Measurements from ENCODE around the gene ITIH2. TPM values are rescaled to one million over a fixed set of nuclear protein-coding genes. Genes with fewer than 3 reads are reported as not detected.
"Not testable (repeated sequence)": the region's sequence is repeated elsewhere in the genome, so short reads cannot be mapped to it uniquely, and the experiment has no call there.

Gene ITIH2
- total RNA-seq, 1 experiment from 2014 or later: 13.3 TPM

- Mint-ChIP-seq H3K4me1 (ENCODE audit: low read depth, unreplicated experiment) (peaks cover 16% of the 10 kb centered on the region), H3K27ac (ENCODE audit: unreplicated experiment) (peak overlapping the region; percentile 75), H3K4me3 (ENCODE audit: unreplicated experiment) (peak overlapping the region; percentile 66), H3K36me3 (ENCODE audit: insufficient read depth, unreplicated experiment) (no peaks in the 10 kb centered on the region), H3K9me3 (ENCODE audit: unreplicated experiment) (peaks cover 12% of the 10 kb centered on the region), H3K27me3 (ENCODE audit: insufficient read depth, unreplicated experiment) (no peaks in the 10 kb centered on the region)
- no peaks in the 10 kb centered on the region for H3K27me3 ChIP-seq (replicated peaks; ENCODE audit: control insufficient read depth, insufficient read depth, low read length)
- peaks cover 13% of the 10 kb centered on the region for H3K9me3 ChIP-seq
- ChIA-PET POLR2A (interaction anchor here (1.0 to 1.5 kb wide), 2 partner anchors 27 to 161 kb away, joined by 3 to 6 read pairs; no protein-coding TSS in a partner anchor), CTCF (interaction anchor here (0.6 to 5.1 kb wide), 34 partner anchors 10 to 340 kb away, joined by 3 to 206 read pairs (median 5); partner anchors contain the start of genes ATP5F1C, ITIH2, KIN and TAF3)
- DNase-seq: peak; percentile 78 to 84
- H3K4me3 ChIP-seq (ENCODE audit: low read depth, low read length): no peak overlapping the region
- TF ChIP-seq CTCF (IDR thresholded peaks at IDR 0.05; ENCODE audit: insufficient read depth in 1 of 2, low read depth in 1 of 2, low read length in 1 of 2, severe bottlenecking in 1 of 2, unreplicated experiment in 1 of 2): no peak
- no peaks in the 10 kb centered on the region for H3K36me3 ChIP-seq (ENCODE audit: control insufficient read depth, insufficient read depth, low read length)
- no TSS peak for BruUV-seq (replicated peaks)
- intact Hi-C loops (cut with micrococcal nuclease; ENCODE audit: unreplicated experiment): loop anchor here (1.0 to 5.0 kb wide), 9 partner anchors 14 to 1616 kb away; partner anchors contain the start of gene TAF3
- H3K4me1 ChIP-seq: peaks cover 6% of the 10 kb centered on the region
Measured at GRCh38 chr10:7686351-7687171, 16.6 kb upstream of the ITIH2 start.

GRCh38 chr10:7687228-7687907 is 15.7 kb upstream of the ITIH2 start:
- peak; percentile 93 to 94 for DNase-seq
- no TSS peak for BruUV-seq (replicated peaks)
- no peaks in the 10 kb centered on the region for H3K36me3 Mint-ChIP-seq (ENCODE audit: insufficient read depth, unreplicated experiment)
- peaks cover 13% of the 10 kb centered on the region for H3K9me3 Mint-ChIP-seq (ENCODE audit: unreplicated experiment)
- no peaks in the 10 kb centered on the region for H3K27me3 Mint-ChIP-seq (ENCODE audit: insufficient read depth, unreplicated experiment)
- H3K4me1 Mint-ChIP-seq (ENCODE audit: low read depth, unreplicated experiment): peaks cover 16% of the 10 kb centered on the region
- H3K27me3 ChIP-seq (replicated peaks; ENCODE audit: control insufficient read depth, insufficient read depth, low read length): no peaks in the 10 kb centered on the region
- peak overlapping the region; percentile 75 for H3K27ac Mint-ChIP-seq (ENCODE audit: unreplicated experiment)
- ChIA-PET POLR2A (interaction anchor here (1.0 kb wide), 1 partner anchor 162 kb away, joined by 6 read pairs; no protein-coding TSS in a partner anchor), CTCF (interaction anchor here (0.6 to 5.1 kb wide), 35 partner anchors 11 to 343 kb away, joined by 3 to 206 read pairs (median 5); partner anchors contain the start of genes ATP5F1C, ITIH2, KIN and TAF3)
- no peaks in the 10 kb centered on the region for H3K36me3 ChIP-seq (ENCODE audit: control insufficient read depth, insufficient read depth, low read length)
- peak; percentile 96 to 98 for TF ChIP-seq CTCF (IDR thresholded peaks at IDR 0.05; ENCODE audit: insufficient read depth in 1 of 2, low read depth in 1 of 2, low read length in 1 of 2, severe bottlenecking in 1 of 2, unreplicated experiment in 1 of 2)
- H3K9me3 ChIP-seq: peaks cover 20% of the 10 kb centered on the region
- H3K4me3 Mint-ChIP-seq (ENCODE audit: unreplicated experiment): peak overlapping the region; percentile 66
- intact Hi-C loops (cut with micrococcal nuclease; ENCODE audit: unreplicated experiment): loop anchor here (1.0 to 5.0 kb wide), 7 partner anchors 29 to 1615 kb away; partner anchors contain the start of gene TAF3
- no peak overlapping the region for H3K4me3 ChIP-seq (ENCODE audit: low read depth, low read length)
- peaks cover 6% of the 10 kb centered on the region for H3K4me1 ChIP-seq

GRCh38 chr10:7689591-7689990 is 13.5 kb upstream of the ITIH2 start:
- Histone ChIP-seq H3K9me3 (peaks cover 26% of the 10 kb centered on the region), H3K36me3 (ENCODE audit: control insufficient read depth, insufficient read depth, low read length) (no peaks in the 10 kb centered on the region), H3K4me1 (peaks cover 6% of the 10 kb centered on the region), H3K4me3 (ENCODE audit: low read depth, low read length) (no peak overlapping the region), H3K27me3 (replicated peaks; ENCODE audit: control insufficient read depth, insufficient read depth, low read length) (no peaks in the 10 kb centered on the region)
- CTCF ChIA-PET: interaction anchor here (5.1 kb wide), 1 partner anchor 164 kb away, joined by 206 read pairs; no protein-coding TSS in a partner anchor
- POLR2A ChIA-PET: no interaction called here
- no TSS peak for BruUV-seq (replicated peaks)
- intact Hi-C loops (cut with micrococcal nuclease; ENCODE audit: unreplicated experiment): loop anchor here (5.0 kb wide), 1 partner anchor 128 kb away; the partner anchor contains the start of gene TAF3
- Mint-ChIP-seq H3K27me3 (ENCODE audit: insufficient read depth, unreplicated experiment) (no peaks in the 10 kb centered on the region), H3K4me1 (ENCODE audit: low read depth, unreplicated experiment) (peaks cover 16% of the 10 kb centered on the region), H3K36me3 (ENCODE audit: insufficient read depth, unreplicated experiment) (no peaks in the 10 kb centered on the region), H3K4me3 (ENCODE audit: unreplicated experiment) (no peak overlapping the region), H3K27ac (ENCODE audit: unreplicated experiment) (no peak overlapping the region), H3K9me3 (ENCODE audit: unreplicated experiment) (peaks cover 25% of the 10 kb centered on the region)
- no peak for TF ChIP-seq CTCF (IDR thresholded peaks at IDR 0.05; ENCODE audit: insufficient read depth in 1 of 2, low read depth in 1 of 2, low read length in 1 of 2, severe bottlenecking in 1 of 2, unreplicated experiment in 1 of 2)
- DNase-seq: no peak

- H3K4me1 ChIP-seq; H3K4me3 ChIP-seq (ENCODE audit: low read depth, low read length); H3K4me3 Mint-ChIP-seq (ENCODE audit: unreplicated experiment); CTCF ChIA-PET; intact Hi-C loops (cut with micrococcal nuclease; ENCODE audit: unreplicated experiment); BruUV-seq (replicated peaks); H3K36me3 Mint-ChIP-seq (ENCODE audit: insufficient read depth, unreplicated experiment); DNase-seq; POLR2A ChIA-PET; H3K36me3 ChIP-seq (ENCODE audit: control insufficient read depth, insufficient read depth, low read length); H3K27me3 ChIP-seq (replicated peaks; ENCODE audit: control insufficient read depth, insufficient read depth, low read length); H3K27ac Mint-ChIP-seq (ENCODE audit: unreplicated experiment); H3K27me3 Mint-ChIP-seq (ENCODE audit: insufficient read depth, unreplicated experiment): not testable (repeated sequence)
- H3K9me3 ChIP-seq: peaks cover 25% of the 10 kb centered on the region
- Mint-ChIP-seq H3K4me1 (ENCODE audit: low read depth, unreplicated experiment) (peaks cover 16% of the 10 kb centered on the region), H3K9me3 (ENCODE audit: unreplicated experiment) (peaks cover 25% of the 10 kb centered on the region)
Measured at GRCh38 chr10:7690885-7691597, 12.1 kb upstream of the ITIH2 start.

Measured in Caco-2 (cell line).